GM12874 (cell line): ENCODE data around the gene KRT3.

Experiments used
- CTCF ChIP-seq: IDR thresholded peaks from 2 replicates; pipeline ENCODE4 v1.5.1; 2011; ENCODE audit warnings: low read depth, mild to moderate bottlenecking, control low read depth, low read length, moderate library complexity; ENCODE audit not compliant: insufficient read depth

Gene KRT3

GRCh38 chr12:52806169-52806811, 10.4 kb upstream of the KRT3 start:
- no peak for TF ChIP-seq CTCF

GRCh38 chr12:52805739-52806138, 9.8 kb upstream of the KRT3 start:
- TF ChIP-seq CTCF = no peak

- TF ChIP-seq CTCF = no peak
Measured at GRCh38 chr12:52805000-52805399, 9.1 kb upstream of the KRT3 start.

GRCh38 chr12:52802442-52802841, 6.5 kb upstream of the KRT3 start:
- TF ChIP-seq CTCF = no peak

- TF ChIP-seq CTCF = no peak
Measured at GRCh38 chr12:52801773-52802172, 5.9 kb upstream of the KRT3 start.

- no peak for TF ChIP-seq CTCF
Measured at GRCh38 chr12:52800259-52800917, 4.5 kb upstream of the KRT3 start.

- TF ChIP-seq CTCF = no peak
Measured at GRCh38 chr12:52799505-52800211, 3.7 kb upstream of the KRT3 start.
